Measurements from ENCODE around the gene COL19A1.
A peak's percentile ranks its signal among the peaks of the same experiment; 100 is the strongest.

GRCh38 chr6:70107852-70108629 lies 241.7 kb downstream of the COL19A1 start:
- peak; percentile 17 to 59 (median 45) for TF ChIP-seq CTCF (IDR thresholded peaks at IDR 0.05)
- no peak for TF ChIP-seq POLR2A (IDR thresholded peaks at IDR 0.05)
